Spleen (tissue), 11 donors: ENCODE results near the gene FOXK1. TPM values are rescaled to one million over a fixed set of nuclear protein-coding genes. Genes with fewer than 3 reads are reported as not detected.
A peak's percentile ranks its signal among the peaks of the same experiment; 100 is the strongest.
"Not testable (repeated sequence)": the region's sequence is repeated elsewhere in the genome, so short reads cannot be mapped to it uniquely, and the experiment has no call there.

Source experiments
- DNase-seq: peaks from one replicate; pipeline ENCODE4 v3.0.0-alpha.2; 2020
- H3K27ac ChIP-seq, 8 donors: fragments of 200-600 bp; sonication (generic) in 7 of 8; 1 replicate in 4 of 8; 2 replicates in 4 of 8; pipeline versions ENCODE4 v1.5.0 to v1.8.0; 2016 to 2021; ENCODE audit warnings: inconsistent platforms in 4 of 8, mild to moderate bottlenecking in 4 of 8, moderate library complexity in 1 of 8
- H3K27me3 ChIP-seq, 7 donors: fragments of 200-600 bp; sonication (generic) in 6 of 7; replicated peaks in 1 of 7; 1 replicate in 4 of 7; 2 replicates in 3 of 7; pipeline versions ENCODE4 v1.5.0 to v1.8.0; 2016 to 2021; ENCODE audit warnings: inconsistent platforms in 3 of 7, mild to moderate bottlenecking in 1 of 7
- H3K36me3 ChIP-seq, 6 donors: fragments of 200-600 bp; sonication (generic) in 5 of 6; 1 replicate in 4 of 6; 2 replicates in 2 of 6; pipeline versions ENCODE4 v1.5.0 to v1.8.0; 2016 to 2021; ENCODE audit warnings: inconsistent platforms in 2 of 6
- H3K4me1 ChIP-seq, 6 donors: fragments of 200-600 bp; sonication (generic) in 5 of 6; 1 replicate in 3 of 6; 2 replicates in 3 of 6; pipeline versions ENCODE4 v1.5.0 to v1.8.0; 2016 to 2021; ENCODE audit warnings: inconsistent platforms in 3 of 6
- H3K4me3 ChIP-seq, 8 donors: fragments of 200-600 bp; sonication (generic) in 7 of 8; 1 replicate in 4 of 8; 2 replicates in 4 of 8; pipeline versions ENCODE4 v1.5.0 to v1.8.0; 2016 to 2021; ENCODE audit warnings: inconsistent platforms in 4 of 8, mild to moderate bottlenecking in 4 of 8, moderate library complexity in 2 of 8
- H3K9me3 ChIP-seq, 8 donors: fragments of 200-600 bp; sonication (generic) in 7 of 8; 1 replicate in 4 of 8; 2 replicates in 4 of 8; pipeline versions ENCODE4 v1.5.0 to v1.8.0; 2016 to 2021; ENCODE audit warnings: inconsistent platforms in 4 of 8
- CTCF ChIP-seq, 11 experiments: fragments of 200-600 bp in 7 of 11; fragments of 450-650 bp in 4 of 11; sonication (generic) in 4 of 11; IDR thresholded peaks in 8 of 11; conservative IDR thresholded peaks in 3 of 11; 1 replicate in 7 of 11; 2 replicates in 4 of 11; pipeline versions ENCODE4 v1.4.0 to v1.8.0; 2016 to 2021; ENCODE audit warnings: antibody characterized with exemption in 11 of 11, inconsistent platforms in 4 of 11, mild to moderate bottlenecking in 1 of 11
- POLR2A ChIP-seq, 3 donors: fragments of 450-650 bp; IDR thresholded peaks; one replicate each; pipeline ENCODE4 v1.5.1; 2017; ENCODE audit warnings: antibody characterized with exemption in 3 of 3, mild to moderate bottlenecking in 1 of 3
- POLR2AphosphoS5 ChIP-seq, 3 donors: sonication (generic); formaldehyde crosslinking; IDR thresholded peaks; one replicate each; pipeline ENCODE4 v1.5.1; 2017; ENCODE audit warnings: antibody characterized with exemption in 3 of 3
- WGBS, 5 donors: extraction: QIAGEN DNeasy Blood & Tissue Kit in 3 of 5; methylation state at CpG; one replicate each; pipeline versions ENCODE4 v1.1.5 to v1.1.7; 2013 to 2018; 5-methylcytosine and 5-hydroxymethylcytosine counted together
- intact Hi-C: fragments of 100-400 bp; cut with DNase I; formaldehyde crosslinking; loops from one replicate; pipeline ENCODE4 v1.15.0; 2023; ENCODE audit warnings: low total_unique reads
- polyA plus RNA-seq, 3 donors: library from polyadenylated mRNA; stranded (reverse); fragments of 200-250 nt; gene quantifications; one replicate each; pipeline ENCODE4 v1.2.1, GENCODE V29; 2013
- total RNA-seq, 7 donors: library from RNA; depleted of rRNA in 3 of 7; stranded (reverse); fragments of >200 nt in 3 of 7; fragmentation: NEBNext Ultra II Directional in 4 of 7; extraction: Animal tissue kit (Norgen Biotek cat#: 25700) in 4 of 7; gene quantifications; one replicate each; pipeline versions ENCODE4 v1.1.0 to v1.2.1, GENCODE V29; 2016 to 2021
- donor health status: healthy with polysubstance abuse.
- donor health status: DM: no; HTN: no; CAD: no; lungs with moderate emphysema.
- donor health status: DM: no; HTN: no; CAD: no.
- donor health status: Bipolar disorder and iron deficiency.
- donor health status: healthy.
- donor health status: DM: no; HTN: no; CAD: no.
- donor health status: DM: yes; HTN: yes; CAD: no.

FOXK1 gene
- total and polyA plus RNA-seq, 10 donors, result 2.6 to 46.0 (median 34.8) TPM

GRCh38 chr7:4793385-4793993 lies 111.4 kb downstream of the FOXK1 start:
- H3K4me3 ChIP-seq, H3K27me3 ChIP-seq, H3K9me3 ChIP-seq: not testable (repeated sequence)
- Histone ChIP-seq H3K36me3 (peaks cover 0 to 52% (median 33%) of the 10 kb centered on the region in 6 donors), H3K27ac (peak overlapping the region in 1 of 8 donors; percentile 71), H3K4me1 (peaks cover 0 to 33% (median 16%) of the 10 kb centered on the region in 6 donors)
- intact Hi-C loops, result loop anchor here (10.0 kb wide), 2 partner anchors 59 to 291 kb away; no protein-coding TSS in a partner anchor
- peak in 1 of 3 donors; percentile 27 for TF ChIP-seq POLR2AphosphoS5 (IDR thresholded peaks at IDR 0.05)
- WGBS, 5 donors, result 93 to 95% (median 94%) methylated on average over 9 to 30 of the region's 30 CpGs
- DNase-seq, result peak; percentile 76

GRCh38 chr7:4794171-4794570 lies 112.1 kb downstream of the FOXK1 start:
- intact Hi-C loops, result loop anchor here (10.0 kb wide), 2 partner anchors 59 to 291 kb away; no protein-coding TSS in a partner anchor

GRCh38 chr7:4794591-4795350 lies 112.7 kb downstream of the FOXK1 start:
- intact Hi-C loops, result loop anchor here (10.0 kb wide), 2 partner anchors 60 to 290 kb away; no protein-coding TSS in a partner anchor
- no peaks in the 10 kb centered on the region for H3K27me3 ChIP-seq
- H3K4me1 ChIP-seq, result peaks cover 0 to 35% (median 17%) of the 10 kb centered on the region in 6 donors
- TF ChIP-seq POLR2A (IDR thresholded peaks at IDR 0.05) (no peak), POLR2AphosphoS5 (IDR thresholded peaks at IDR 0.05) (peak in 1 of 3 donors; percentile 39), CTCF (IDR thresholded peaks at IDR 0.05 in 8 of 11, conservative IDR thresholded peaks at IDR 0.05 in 3 of 11) (no peak)
- no peak overlapping the region for H3K4me3 ChIP-seq
- DNase-seq, result no peak
- H3K9me3 ChIP-seq, result no peaks in the 10 kb centered on the region
- H3K36me3 ChIP-seq, result peaks cover 0 to 40% (median 21%) of the 10 kb centered on the region in 6 donors
- no peak overlapping the region for H3K27ac ChIP-seq
- WGBS, 5 donors, result 81 to 86% (median 83%) methylated on average over 24 of the region's 24 CpGs

More at GRCh38 chr7:4794171-4794570, 112.1 kb downstream of the FOXK1 start:
- not testable (repeated sequence) for DNase-seq, H3K4me3 ChIP-seq, H3K9me3 ChIP-seq, H3K27ac ChIP-seq, H3K27me3 ChIP-seq
- Histone ChIP-seq H3K36me3 (peaks cover 0 to 46% (median 27%) of the 10 kb centered on the region in 6 donors), H3K4me1 (peaks cover 0 to 35% (median 17%) of the 10 kb centered on the region in 6 donors)
- WGBS, 5 donors, result 72 to 90% (median 80%) methylated on average over 12 to 14 of the region's 14 CpGs

- DNase-seq, result no peak
- peaks cover 0 to 23% (median 6%) of the 10 kb centered on the region in 6 donors for H3K36me3 ChIP-seq
- peaks cover 0 to 32% (median 14%) of the 10 kb centered on the region in 6 donors for H3K4me1 ChIP-seq
- H3K9me3 ChIP-seq, result no peaks in the 10 kb centered on the region
- intact Hi-C loops, result loop anchor here (10.0 kb wide), 2 partner anchors 62 to 288 kb away; no protein-coding TSS in a partner anchor
- H3K4me3 ChIP-seq, result no peak overlapping the region
- H3K27ac ChIP-seq, result no peak overlapping the region
- 82 to 90% (median 88%) methylated on average over 9 of the region's 9 CpGs for WGBS, 5 donors
- TF ChIP-seq CTCF (IDR thresholded peaks at IDR 0.05 in 8 of 11, conservative IDR thresholded peaks at IDR 0.05 in 3 of 11), result no peak
- H3K27me3 ChIP-seq, result no peaks in the 10 kb centered on the region
Observed at GRCh38 chr7:4796453-4796852, 114.4 kb downstream of the FOXK1 start.
